DOHH2 (cell line): ENCODE measurements around the gene MPHOSPH9.

Experiments used
- EZH2phosphoT487 ChIP-seq: fragments of 200-600 bp; sonication (generic); IDR thresholded peaks from 2 replicates; pipeline ENCODE4 v1.6.1; 2017; ENCODE audit warnings: borderline replicate concordance, mild to moderate bottlenecking, antibody characterized with exemption, low read length, moderate library complexity, mixed read lengths
- TF ChIP-seq, protein P1 (sequence below): fragments of 200-600 bp; sonication (generic); IDR thresholded peaks from one replicate; pipeline ENCODE4 v1.5.1; 2014; ENCODE audit warnings: antibody characterized with exemption, mild to moderate bottlenecking, low read depth, low read length; ENCODE audit not compliant: poor library complexity, severe bottlenecking

DNA sequence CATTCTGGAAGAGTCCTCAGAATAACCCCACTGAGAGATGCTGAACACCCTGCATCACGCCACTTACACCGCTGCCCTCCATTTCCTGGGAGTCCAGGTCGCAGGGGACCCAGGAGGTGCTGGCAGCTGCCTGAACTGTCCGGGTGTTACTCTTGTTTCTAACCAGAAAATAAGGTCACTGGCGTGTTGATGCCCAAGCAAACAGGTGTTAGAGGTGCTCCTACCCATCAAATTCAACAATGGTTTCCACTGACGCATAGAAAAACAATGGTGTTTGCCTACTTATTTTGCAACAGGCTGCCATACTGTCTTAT, 105.8 kb downstream of the MPHOSPH9 start:
- TF ChIP-seq, protein P1, sequence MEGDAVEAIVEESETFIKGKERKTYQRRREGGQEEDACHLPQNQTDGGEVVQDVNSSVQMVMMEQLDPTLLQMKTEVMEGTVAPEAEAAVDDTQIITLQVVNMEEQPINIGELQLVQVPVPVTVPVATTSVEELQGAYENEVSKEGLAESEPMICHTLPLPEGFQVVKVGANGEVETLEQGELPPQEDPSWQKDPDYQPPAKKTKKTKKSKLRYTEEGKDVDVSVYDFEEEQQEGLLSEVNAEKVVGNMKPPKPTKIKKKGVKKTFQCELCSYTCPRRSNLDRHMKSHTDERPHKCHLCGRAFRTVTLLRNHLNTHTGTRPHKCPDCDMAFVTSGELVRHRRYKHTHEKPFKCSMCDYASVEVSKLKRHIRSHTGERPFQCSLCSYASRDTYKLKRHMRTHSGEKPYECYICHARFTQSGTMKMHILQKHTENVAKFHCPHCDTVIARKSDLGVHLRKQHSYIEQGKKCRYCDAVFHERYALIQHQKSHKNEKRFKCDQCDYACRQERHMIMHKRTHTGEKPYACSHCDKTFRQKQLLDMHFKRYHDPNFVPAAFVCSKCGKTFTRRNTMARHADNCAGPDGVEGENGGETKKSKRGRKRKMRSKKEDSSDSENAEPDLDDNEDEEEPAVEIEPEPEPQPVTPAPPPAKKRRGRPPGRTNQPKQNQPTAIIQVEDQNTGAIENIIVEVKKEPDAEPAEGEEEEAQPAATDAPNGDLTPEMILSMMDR = no peak
- no peak for TF ChIP-seq EZH2phosphoT487
